Vagina (tissue), 2 donors: Measurements from ENCODE around the gene CHMP1A. TPM values are rescaled to one million over a fixed set of nuclear protein-coding genes. Genes with fewer than 3 reads are reported as not detected.
A peak's percentile ranks its signal among the peaks of the same experiment; 100 is the strongest.

Experiments used
- DNase-seq, 2 donors: peaks; one replicate each; pipeline ENCODE4 v3.0.0-alpha.2; 2017; ENCODE audit errors: extremely low spot score in 2 of 2
- H3K27ac ChIP-seq: fragments of 200-600 bp; sonication (generic); one replicate; pipeline ENCODE4 v1.5.1; 2019
- H3K27me3 ChIP-seq: fragments of 200-600 bp; sonication (generic); one replicate; pipeline ENCODE4 v1.5.1; 2019
- H3K36me3 ChIP-seq, 2 donors: fragments of 200-600 bp; sonication (generic); one replicate each; pipeline ENCODE4 v1.5.1; 2017 to 2019
- H3K4me1 ChIP-seq: fragments of 200-600 bp; sonication (generic); one replicate; pipeline ENCODE4 v1.5.1; 2019
- H3K4me3 ChIP-seq, 2 donors: fragments of 200-600 bp; sonication (generic); 1 replicate in 1 of 2; 2 replicates in 1 of 2; pipeline ENCODE4 v1.5.1; 2016 to 2019
- H3K9me3 ChIP-seq: fragments of 200-600 bp; sonication (generic); one replicate; pipeline ENCODE4 v1.5.1; 2019
- CTCF ChIP-seq, 3 experiments: fragments of 450-650 bp in 2 of 3; fragments of 200-600 bp in 1 of 3; sonication (generic) in 1 of 3; IDR thresholded peaks; one replicate each; pipeline ENCODE4 v1.5.1; 2017 to 2019; ENCODE audit warnings: antibody characterized with exemption in 3 of 3, mild to moderate bottlenecking in 2 of 3, moderate library complexity in 2 of 3
- POLR2A ChIP-seq, 2 donors: fragments of 450-650 bp; IDR thresholded peaks; one replicate each; pipeline ENCODE4 v1.6.1; 2017; ENCODE audit warnings: antibody characterized with exemption in 2 of 2, mild to moderate bottlenecking in 2 of 2, moderate library complexity in 2 of 2
- POLR2AphosphoS5 ChIP-seq, 2 donors: sonication (generic); formaldehyde crosslinking; IDR thresholded peaks; one replicate each; pipeline ENCODE4 v1.9.0; 2017; ENCODE audit warnings: antibody characterized with exemption in 2 of 2, mild to moderate bottlenecking in 2 of 2, low read depth in 1 of 2; ENCODE audit not compliant: insufficient read depth in 1 of 2
- intact Hi-C: fragments of 100-400 bp; cut with DNase I; formaldehyde crosslinking; loops from one replicate; pipeline ENCODE4 v1.15.1; 2023
- total RNA-seq: library from RNA; depleted of rRNA; stranded (reverse); fragments of >200 nt; gene quantifications from one replicate; pipeline ENCODE4 v1.2.3, GENCODE V29; 2016

CHMP1A gene
- total RNA-seq, 1 donor from 2014 or later = 117 TPM

- H3K4me3 ChIP-seq = no peak overlapping the region
- TF ChIP-seq POLR2AphosphoS5 (IDR thresholded peaks at IDR 0.05; ENCODE audit: insufficient read depth in 1 of 2, low read depth in 1 of 2) (no peak), POLR2A (IDR thresholded peaks at IDR 0.05) (no peak), CTCF (IDR thresholded peaks at IDR 0.05) (no peak)
- intact Hi-C loops = no loop called here
- no peak for DNase-seq
- H3K4me1 ChIP-seq = peaks cover 21% of the 10 kb centered on the region
- no peaks in the 10 kb centered on the region for H3K27me3 ChIP-seq
- no peaks in the 10 kb centered on the region for H3K9me3 ChIP-seq
- H3K36me3 ChIP-seq = peaks cover 0 to 17% of the 10 kb centered on the region in 2 donors
- no peak overlapping the region for H3K27ac ChIP-seq
Observed at GRCh38 chr16:89661215-89661614, 3.7 kb upstream of the CHMP1A start.

GRCh38 chr16:89660146-89660545 lies 2.6 kb upstream of the CHMP1A start:
- intact Hi-C loops = no loop called here
- TF ChIP-seq POLR2AphosphoS5 (IDR thresholded peaks at IDR 0.05; ENCODE audit: insufficient read depth in 1 of 2, low read depth in 1 of 2) (no peak), POLR2A (IDR thresholded peaks at IDR 0.05) (no peak), CTCF (IDR thresholded peaks at IDR 0.05) (no peak)
- Histone ChIP-seq H3K27ac (no peak overlapping the region), H3K27me3 (no peaks in the 10 kb centered on the region), H3K4me1 (peaks cover 29% of the 10 kb centered on the region), H3K9me3 (no peaks in the 10 kb centered on the region), H3K36me3 (peaks cover 0 to 17% of the 10 kb centered on the region in 2 donors), H3K4me3 (no peak overlapping the region)
- no peak for DNase-seq

- no peaks in the 10 kb centered on the region for H3K27me3 ChIP-seq
- H3K4me3 ChIP-seq = peak overlapping the region; percentile 91 to 93
- H3K36me3 ChIP-seq = peaks cover 0 to 14% of the 10 kb centered on the region in 2 donors
- peaks cover 29% of the 10 kb centered on the region for H3K4me1 ChIP-seq
- DNase-seq = peak in 1 of 2 donors; percentile 86
- H3K27ac ChIP-seq = peak overlapping the region; percentile 71
- intact Hi-C loops = no loop called here
- no peaks in the 10 kb centered on the region for H3K9me3 ChIP-seq
- no peak for TF ChIP-seq POLR2AphosphoS5 (IDR thresholded peaks at IDR 0.05; ENCODE audit: insufficient read depth in 1 of 2, low read depth in 1 of 2)
- no peak for TF ChIP-seq CTCF (IDR thresholded peaks at IDR 0.05)
- no peak for TF ChIP-seq POLR2A (IDR thresholded peaks at IDR 0.05)
Observed at GRCh38 chr16:89658221-89658879, 842 bp upstream of the CHMP1A start.

- DNase-seq = no peak
- peak overlapping the region; percentile 71 for H3K27ac ChIP-seq
- intact Hi-C loops = no loop called here
- peak overlapping the region; percentile 91 to 93 for H3K4me3 ChIP-seq
- H3K27me3 ChIP-seq = no peaks in the 10 kb centered on the region
- TF ChIP-seq POLR2A (IDR thresholded peaks at IDR 0.05) (no peak), CTCF (IDR thresholded peaks at IDR 0.05) (no peak), POLR2AphosphoS5 (IDR thresholded peaks at IDR 0.05; ENCODE audit: insufficient read depth in 1 of 2, low read depth in 1 of 2) (no peak)
- H3K4me1 ChIP-seq = peaks cover 29% of the 10 kb centered on the region
- H3K36me3 ChIP-seq = peaks cover 0 to 3% of the 10 kb centered on the region in 2 donors
- no peaks in the 10 kb centered on the region for H3K9me3 ChIP-seq
Observed at GRCh38 chr16:89656435-89657121, 930 bp downstream of the CHMP1A start.
